C4-2B (cell line): ENCODE data around the gene C1orf21.

Experiments used
- H3K27ac ChIP-seq: fragments of 450-650 bp; 2 replicates; pipeline ENCODE4 v1.5.1; 2017
- ZFX ChIP-seq: fragments of 450-650 bp; IDR thresholded peaks from 2 replicates; pipeline ENCODE4 v1.6.1; 2017
- TF ChIP-seq, protein P1 (sequence below): fragments of 450-650 bp; conservative IDR thresholded peaks from 2 replicates; pipeline ENCODE4 v1.5.1; 2017; ENCODE audit warnings: mild to moderate bottlenecking

Gene C1orf21

GRCh38 chr1:184412472-184412871 is 25.6 kb downstream of the C1orf21 start:
- TF ChIP-seq, protein P1, sequence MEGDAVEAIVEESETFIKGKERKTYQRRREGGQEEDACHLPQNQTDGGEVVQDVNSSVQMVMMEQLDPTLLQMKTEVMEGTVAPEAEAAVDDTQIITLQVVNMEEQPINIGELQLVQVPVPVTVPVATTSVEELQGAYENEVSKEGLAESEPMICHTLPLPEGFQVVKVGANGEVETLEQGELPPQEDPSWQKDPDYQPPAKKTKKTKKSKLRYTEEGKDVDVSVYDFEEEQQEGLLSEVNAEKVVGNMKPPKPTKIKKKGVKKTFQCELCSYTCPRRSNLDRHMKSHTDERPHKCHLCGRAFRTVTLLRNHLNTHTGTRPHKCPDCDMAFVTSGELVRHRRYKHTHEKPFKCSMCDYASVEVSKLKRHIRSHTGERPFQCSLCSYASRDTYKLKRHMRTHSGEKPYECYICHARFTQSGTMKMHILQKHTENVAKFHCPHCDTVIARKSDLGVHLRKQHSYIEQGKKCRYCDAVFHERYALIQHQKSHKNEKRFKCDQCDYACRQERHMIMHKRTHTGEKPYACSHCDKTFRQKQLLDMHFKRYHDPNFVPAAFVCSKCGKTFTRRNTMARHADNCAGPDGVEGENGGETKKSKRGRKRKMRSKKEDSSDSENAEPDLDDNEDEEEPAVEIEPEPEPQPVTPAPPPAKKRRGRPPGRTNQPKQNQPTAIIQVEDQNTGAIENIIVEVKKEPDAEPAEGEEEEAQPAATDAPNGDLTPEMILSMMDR: no peak
- TF ChIP-seq ZFX: no peak
- H3K27ac ChIP-seq: no peak overlapping the region

GRCh38 chr1:184416481-184416880 is 29.7 kb downstream of the C1orf21 start:
- TF ChIP-seq ZFX: no peak
- H3K27ac ChIP-seq: no peak overlapping the region

DNA sequence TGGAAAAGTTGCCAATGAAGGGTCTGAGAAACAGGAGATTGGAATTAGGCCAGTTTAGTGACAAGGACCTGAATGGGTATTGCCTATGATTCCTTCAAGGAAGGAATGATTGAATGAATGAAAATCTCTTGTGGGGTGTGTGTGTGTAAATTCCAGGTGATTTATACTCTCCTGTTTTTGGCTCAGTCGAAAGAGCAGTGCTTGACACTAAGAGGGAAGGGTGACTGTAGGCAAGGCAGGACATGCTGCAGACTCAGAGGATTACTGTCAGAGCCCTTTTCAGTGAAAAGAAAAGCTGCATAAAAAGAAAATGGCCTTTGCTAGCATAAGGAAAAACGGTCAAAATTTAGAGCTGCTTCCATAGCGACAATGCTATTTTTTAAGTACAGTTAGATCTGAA is 30.1 kb downstream of the C1orf21 start:
- TF ChIP-seq, protein P1: no peak
- no peak for TF ChIP-seq ZFX
- no peak overlapping the region for H3K27ac ChIP-seq

- no peak overlapping the region; the same call in 1 of the 2 replicates for H3K27ac ChIP-seq
- TF ChIP-seq, protein P1: no peak
- TF ChIP-seq ZFX: no peak
These were observed 31.1 kb downstream of the C1orf21 start for GRCh38 chr1:184417916-184418315.

DNA sequence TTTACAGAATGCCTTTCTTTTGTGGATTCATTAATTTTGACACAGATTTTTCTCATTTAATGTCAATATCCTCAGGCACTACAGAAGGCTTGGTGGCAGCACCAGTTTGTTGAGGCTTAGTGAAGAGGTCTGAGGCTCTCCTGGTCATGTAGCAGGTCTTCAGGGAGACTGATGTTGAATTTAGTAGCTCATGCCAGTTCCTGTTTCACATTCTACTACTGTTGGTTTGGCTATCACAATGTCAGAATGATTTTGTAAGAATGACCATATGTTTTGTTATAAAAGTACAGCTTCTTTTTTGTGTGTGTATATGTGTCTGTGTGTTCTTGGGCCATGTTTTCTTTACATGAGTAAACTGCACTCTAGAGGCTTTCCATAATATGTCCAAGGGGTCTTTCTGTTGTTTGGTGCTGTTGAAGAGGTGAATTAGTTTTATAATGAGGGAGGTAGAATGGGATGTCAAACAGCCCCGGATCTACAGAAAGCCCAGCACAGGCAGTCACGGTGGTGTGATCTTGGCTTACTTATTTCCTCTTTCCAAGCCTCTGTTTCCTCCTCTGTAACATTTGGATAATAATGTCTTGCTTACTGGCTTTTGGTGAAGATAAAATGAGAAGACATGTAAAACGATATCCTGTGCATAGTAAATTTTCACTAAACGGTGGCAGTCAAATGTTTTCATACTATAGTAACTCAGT is 32.0 kb downstream of the C1orf21 start:
- no peak overlapping the region; the same call in 1 of the 2 replicates for H3K27ac ChIP-seq
- TF ChIP-seq ZFX: no peak
- TF ChIP-seq, protein P1: no peak

- peak overlapping the region; percentile 45 for H3K27ac ChIP-seq
These were observed 32.7 kb downstream of the C1orf21 start for GRCh38 chr1:184419350-184420161.

DNA sequence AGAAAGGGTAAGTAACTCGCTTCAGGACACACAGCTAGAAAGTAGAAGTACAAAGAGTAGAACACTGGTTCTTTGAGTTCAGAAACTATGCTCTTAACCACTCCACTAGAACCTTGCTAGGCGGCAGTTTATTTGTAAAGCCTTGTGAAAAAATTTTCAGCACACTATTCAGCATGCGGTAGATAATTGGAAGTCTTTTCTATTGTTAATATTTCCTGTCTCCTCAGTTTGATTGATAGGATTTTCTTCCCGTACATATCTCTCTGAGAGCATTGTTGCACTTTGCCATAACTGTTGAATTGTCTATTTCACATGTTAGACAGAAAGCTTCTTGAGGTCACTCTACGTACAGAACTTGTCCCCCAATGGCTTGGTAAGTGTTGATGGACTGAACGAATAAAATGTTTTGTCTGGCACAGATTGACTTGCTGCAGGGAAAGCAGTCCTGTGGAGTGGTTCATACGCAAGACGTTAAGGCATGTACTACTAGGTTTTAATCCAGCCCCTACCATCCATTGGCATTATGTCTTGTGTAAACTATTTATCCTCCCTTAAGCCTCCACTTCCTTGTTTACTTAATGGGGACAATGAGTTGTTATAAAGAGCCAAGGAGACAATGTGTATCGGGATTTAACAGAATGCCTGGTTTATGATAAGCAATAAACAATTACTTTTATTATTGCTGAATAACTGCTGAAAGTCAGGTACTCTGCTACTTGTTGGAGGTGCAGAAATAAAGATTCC is 35.8 kb downstream of the C1orf21 start:
- TF ChIP-seq, protein P1: no peak
- no peak for TF ChIP-seq ZFX
- peak overlapping the region; percentile 83; the same call in 1 of the 2 replicates for H3K27ac ChIP-seq

More at GRCh38 chr1:184419350-184420161, 32.7 kb downstream of the C1orf21 start:
- TF ChIP-seq, protein P1: no peak
- TF ChIP-seq ZFX: no peak
